NCI-H510A treated with DMSO at 0.1 percent for 48 hours (cell line): Measurements from ENCODE around the gene ZBTB24.
"Not testable (repeated sequence)": the region's sequence is repeated elsewhere in the genome, so short reads cannot be mapped to it uniquely, and the experiment has no call there.

ENCODE experiments used
- DNase-seq: peaks from one replicate; lab custom pipeline; 2025; lab: John Stamatoyannopoulos, UW

Gene ZBTB24

DNA sequence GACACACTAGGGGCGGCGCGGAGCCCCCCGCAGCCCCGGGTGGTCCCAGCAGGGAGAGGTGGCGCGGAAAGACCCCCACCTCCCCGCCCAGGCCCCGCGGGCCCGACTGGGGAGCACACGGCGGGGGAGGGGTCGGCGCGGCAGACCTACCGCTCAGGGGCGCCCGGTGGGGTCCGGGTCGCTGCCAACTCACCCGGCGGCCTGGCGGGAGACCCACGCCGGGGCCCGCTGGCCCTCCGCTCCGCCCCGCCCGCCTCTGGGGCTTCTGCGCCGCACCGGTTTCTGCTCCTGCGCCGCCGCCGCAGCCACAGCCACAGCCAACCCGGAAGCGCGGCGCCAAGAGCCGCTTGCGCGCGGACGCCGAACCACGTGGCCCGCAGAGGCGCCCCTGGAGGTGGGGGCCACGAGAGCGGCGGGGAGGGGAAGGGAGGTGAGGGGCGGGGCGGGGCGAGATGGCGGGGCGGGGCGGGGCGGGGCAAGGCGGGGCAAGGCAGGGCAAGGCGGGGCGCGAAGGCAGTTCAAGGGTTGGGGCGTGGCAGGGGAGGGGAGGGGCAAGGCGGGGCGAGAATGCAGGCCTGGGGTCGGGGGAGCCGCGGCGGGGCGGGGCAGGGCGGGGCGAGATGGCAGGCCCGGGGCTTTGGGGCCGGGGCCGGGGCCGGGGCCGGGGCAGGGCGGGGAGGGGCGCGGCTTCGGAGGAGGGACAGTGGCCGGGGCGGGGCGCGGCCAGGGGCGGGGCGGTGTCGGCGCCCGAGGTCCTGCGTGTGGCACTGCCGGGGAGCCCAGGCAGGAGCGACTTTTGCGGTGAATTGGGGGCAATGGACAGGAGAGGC lies at the start of gene ZBTB24:
Gene ZBTB24, minus strand, starts transcription at position 315 of the 830 bp plus-strand sequence. CDS start 1,193 bp downstream, outside the sequence.
- DNase-seq = peak; percentile 36

DNA sequence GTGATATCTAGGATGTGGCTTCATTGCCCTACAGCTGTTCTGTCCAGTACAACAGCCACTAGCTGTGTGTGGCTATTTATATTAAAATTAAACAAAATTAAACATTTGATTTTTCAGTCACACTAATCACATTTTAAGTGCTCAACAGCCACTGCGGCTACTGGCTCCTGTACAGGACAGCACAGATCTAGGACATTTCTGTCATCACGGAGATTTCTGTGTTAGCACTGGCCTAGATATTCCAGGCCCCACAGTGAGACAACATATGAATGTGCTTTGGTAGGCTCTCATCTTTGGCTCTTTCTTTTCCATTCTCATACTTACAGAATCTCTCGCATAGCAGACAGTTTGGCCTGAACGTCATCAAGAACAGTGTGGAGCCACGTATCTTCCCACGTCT lies 48.4 kb upstream of the ZBTB24 start:
- no peak for DNase-seq

DNA sequence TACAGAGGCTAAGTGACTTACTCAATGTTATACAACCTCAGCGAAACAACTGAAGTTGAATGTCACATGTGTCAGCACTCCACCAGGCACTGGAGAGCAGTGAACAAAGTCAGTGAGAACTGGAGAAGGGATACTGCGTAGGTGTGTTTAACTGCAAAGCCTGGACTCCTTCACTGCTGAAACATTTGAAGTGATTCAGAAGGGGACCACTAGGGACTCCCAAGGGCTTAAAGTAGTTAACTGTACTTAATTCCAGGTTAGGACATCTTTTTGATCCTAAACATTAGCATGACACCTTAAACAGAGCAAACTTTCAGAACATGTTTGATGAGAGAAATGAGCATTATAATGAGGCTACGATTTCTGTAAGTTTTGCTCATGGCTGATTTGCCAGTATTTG lies 45.0 kb upstream of the ZBTB24 start:
- peak; percentile 0 for DNase-seq

DNA sequence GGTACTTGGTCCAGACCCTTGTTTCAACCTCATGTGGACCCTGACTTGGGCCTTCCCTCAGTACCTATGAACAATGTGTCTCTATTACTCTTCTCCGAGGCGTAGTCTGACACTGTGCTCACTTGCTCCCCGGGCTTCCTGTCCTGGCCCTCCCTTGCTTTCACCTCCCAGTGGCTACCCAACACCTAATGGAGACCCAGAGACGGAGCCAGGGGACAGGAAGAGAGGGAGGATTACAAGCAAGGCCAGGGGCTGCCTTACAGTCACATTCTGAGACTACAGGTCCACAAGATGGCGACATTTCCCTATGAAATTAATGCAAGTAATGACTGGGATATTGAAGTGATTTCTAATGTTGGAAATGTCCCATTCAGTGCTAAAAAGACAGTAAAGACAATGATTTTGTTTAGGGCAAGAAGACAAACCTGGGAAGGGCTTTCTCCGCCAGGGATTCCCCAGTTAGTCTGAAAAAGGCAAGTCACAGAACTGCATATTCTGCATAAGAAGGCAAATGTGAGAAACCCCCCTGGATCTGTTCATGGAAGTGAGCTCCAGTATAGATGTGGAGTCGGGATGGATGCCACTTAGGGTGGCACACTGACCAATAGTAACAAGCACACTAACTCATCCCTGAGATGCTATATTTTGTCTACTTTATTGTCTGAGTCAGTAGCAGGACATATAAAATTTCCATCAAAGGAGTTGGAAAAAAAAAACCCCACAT lies 44.0 kb upstream of the ZBTB24 start:
- DNase-seq = peak; percentile 6

DNA sequence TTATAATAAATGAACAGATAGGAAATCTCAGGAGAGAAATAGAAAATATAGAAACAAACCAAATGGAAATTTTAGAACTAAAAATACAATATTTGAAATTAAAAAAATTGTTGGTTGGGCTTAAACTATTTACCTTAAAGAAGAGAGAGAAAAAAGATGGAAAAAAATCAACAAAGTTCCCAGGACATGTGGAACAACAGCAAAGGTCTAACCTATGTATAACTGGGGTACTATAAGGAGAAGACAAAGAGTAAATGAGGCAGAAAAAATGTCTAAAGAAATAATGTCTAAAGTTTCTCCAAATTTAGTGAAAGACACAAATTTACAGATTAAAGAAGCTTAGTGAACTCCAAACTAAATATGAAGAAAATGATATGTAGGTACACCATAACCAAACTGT lies 41.1 kb upstream of the ZBTB24 start:
- no peak for DNase-seq

DNA sequence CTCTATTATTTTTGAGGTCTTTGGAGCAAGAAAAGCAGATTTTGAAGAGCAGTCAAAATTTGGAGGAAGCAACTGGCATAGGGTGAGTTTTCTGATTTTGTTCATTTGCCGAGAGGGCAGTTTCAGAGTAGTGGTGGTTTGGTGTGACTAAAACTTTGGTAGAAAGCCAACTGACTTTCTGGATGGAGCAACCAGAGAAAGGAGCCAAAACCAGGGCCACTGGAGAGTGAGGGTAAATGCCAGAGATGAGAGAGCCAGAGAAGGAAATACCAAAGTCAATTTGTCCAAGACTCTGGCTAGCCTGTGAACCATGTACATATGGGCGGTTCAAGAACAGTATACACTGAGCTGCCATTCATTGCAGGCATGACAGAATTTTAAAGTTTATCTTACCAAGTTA lies 40.5 kb upstream of the ZBTB24 start:
- DNase-seq = no peak

DNA sequence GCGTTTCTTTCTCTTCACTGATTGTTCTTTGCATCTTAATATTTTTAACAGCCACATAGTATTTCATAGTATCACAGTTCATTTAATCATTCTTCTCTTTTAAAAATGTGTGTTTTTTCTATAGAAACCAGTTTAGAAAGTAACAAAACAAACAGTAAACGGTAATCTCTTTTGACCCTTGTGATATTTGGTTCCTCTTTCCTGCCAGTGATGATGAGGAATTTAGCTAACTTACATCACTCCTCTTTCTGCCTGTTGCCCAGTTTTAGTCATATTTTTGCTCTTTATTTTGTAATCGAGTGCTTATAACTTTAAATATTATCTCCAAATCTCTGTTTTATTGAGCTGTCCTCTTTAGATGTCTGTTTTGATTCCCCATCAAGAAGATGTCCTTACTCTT lies 38.1 kb upstream of the ZBTB24 start:
- no peak for DNase-seq

DNA sequence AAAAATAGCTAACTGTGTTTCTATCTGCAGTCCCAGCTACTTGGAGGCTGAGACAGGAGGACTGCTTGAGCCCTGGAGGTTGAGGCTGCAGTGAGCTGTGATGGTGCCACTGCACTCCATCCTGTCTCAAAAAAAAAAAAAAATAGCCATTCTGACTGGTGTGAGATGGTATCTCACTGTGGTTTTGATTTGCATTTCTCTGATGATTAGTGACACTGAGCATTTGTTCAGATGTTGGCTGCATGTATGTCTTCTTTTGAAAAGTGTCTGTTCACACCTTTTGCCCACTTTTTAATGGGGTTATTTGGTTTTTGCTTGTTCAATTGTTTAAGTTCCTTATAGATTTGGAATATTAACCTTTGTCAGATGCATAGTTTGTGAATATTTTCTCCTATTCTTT lies 36.6 kb upstream of the ZBTB24 start:
- DNase-seq = not testable (repeated sequence)

DNA sequence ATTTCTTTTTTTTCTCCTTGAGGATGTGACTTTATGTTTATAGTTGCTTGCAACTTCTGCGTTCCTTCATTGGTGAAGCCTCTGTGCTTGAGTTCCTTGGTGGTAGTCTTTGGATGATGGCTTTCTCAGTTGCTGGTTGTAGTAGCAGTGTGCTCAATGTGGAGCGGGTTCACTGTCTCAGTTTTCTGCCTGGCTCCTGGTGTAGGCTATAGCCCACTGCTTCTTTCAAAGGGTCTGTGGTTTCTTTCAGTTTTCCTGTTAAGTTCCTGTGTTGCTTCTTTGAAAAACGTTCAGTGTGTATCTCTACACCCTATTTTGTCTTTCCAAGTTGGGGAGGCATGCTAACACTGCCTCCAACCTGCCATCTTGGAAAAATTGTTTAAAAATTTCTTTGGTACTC lies 33.9 kb upstream of the ZBTB24 start:
- no peak for DNase-seq

DNA sequence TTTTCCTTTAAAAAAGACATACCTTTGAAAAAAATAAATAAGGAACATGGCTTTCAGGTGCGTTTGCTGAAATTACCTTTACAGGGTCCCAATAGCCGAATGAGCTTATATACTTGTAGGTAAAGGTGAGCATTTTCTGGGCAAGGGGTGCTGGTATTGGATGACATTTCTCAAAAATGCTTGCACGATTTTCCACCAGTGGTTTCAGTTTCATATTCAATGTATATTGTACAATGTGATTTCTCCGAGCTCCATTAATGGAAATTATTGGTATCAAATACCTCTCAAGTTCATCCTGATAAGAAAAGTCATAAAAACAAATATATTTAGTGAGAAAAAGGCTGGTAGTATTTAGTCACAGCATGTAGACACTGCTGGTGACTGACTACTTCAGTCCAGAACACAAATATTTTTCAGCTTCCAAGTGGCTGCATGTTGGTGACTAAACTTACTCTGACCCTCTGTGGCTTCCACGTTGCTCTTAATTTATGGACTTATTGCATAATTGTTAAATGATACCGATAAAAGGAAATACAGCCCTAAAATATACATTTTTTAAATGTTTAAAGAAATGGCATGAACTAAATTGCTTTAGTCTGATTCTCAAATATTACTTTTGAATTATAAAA lies 32.9 kb upstream of the ZBTB24 start:
- DNase-seq = no peak

DNA sequence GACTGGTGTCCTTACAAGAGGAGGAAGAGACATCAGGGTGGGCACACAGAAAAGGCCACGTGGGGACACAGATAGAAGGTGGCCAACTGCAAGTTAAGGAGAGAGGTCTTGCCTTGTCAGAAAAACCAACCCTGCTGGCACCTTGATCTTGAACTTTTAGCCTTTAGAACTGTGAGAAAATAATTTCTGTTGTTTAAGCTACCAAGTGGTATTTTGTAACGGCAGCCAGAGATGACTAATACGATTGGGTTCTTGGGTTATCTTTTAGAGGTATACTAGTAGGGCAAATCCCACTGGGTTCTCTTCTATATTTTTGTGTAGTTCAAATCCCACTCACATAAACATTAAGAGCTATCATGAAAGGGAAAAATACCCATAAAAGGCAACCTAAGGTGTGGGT lies 31.9 kb upstream of the ZBTB24 start:
- no peak for DNase-seq

DNA sequence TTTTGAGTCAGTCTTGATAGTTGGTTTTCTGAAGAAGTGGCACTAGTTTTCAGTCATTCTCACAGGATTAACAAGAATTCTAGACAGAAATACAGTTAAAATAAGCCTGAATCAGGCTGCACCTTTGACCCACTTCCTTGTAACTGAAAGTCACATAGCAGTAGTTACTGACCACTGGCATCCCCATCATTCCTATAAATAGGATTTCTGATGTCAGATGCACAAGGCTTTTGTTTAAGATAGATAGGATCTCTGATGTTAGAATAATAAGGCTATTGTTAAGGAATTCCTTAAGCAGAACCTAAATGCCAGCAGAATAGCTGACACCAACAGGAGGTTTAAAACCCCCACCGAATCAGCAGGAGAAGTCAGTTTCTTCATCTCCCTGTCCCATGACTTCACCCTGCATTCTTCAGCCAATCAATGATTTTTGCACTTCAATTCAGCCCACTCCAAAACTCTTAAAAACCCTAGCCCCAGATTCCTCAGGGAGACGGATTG lies 30.6 kb upstream of the ZBTB24 start:
- no peak for DNase-seq

DNA sequence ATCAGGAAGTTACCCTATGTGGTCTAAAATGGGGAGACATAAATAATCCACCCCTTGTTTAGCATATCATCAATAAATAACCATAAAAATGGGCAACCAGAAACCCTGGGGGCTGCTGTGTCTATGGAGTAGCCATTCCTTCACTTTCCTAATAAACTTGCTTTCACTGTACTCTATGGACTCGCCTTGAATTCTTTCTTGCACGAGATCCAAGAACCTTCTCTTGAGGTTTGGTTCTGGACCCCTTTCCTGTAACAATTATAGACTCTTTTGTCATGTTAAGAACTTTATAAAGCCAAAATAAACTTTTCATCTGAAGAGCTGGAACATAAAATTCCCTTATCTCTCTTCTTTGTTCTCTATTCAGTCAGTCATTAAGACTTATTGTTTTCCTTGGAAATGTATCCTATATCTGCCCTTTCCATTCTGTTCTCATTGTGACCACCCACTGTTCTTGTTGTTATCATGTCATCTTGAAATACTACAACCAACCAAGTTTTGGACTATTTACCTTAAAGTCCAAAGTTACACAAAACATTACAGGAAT lies 29.3 kb upstream of the ZBTB24 start:
- no peak for DNase-seq

DNA sequence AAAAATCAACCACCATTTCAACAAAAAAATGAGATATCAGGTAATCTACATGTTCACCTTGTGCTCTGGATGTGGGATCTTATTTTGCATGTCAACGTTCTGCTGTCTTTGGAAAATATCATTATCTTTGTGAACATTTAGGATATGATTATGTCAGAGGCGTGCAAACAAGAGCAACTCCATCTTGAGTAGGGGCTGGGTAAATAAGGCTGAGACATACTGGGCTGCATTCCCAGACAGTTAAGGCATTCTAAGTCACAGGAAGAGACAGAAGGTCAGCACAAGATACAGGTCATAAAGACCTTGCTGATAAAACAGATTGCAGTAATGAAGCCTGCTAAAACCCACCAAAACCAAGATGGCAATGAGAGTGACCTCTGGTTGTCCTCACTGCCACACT lies 28.8 kb upstream of the ZBTB24 start:
- DNase-seq = no peak

DNA sequence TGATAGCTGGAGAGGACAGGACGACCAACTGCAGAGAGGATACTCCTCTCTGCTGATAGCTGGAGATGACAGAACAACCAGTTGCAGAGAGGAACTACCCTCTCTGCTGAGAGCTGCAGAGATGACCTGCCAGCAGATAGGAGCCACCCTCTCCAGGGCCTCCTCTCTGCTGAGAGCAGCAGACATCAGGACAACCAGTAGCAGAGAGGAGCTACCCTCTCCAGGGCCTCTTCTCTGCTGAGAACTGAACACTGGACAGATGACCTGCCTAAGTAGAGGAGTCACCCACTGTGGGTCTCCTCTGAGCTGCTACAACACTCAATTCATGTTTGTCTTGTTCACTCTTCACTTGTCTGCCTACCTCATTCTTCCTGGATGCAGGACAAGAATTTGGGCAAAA lies 27.3 kb upstream of the ZBTB24 start:
- DNase-seq = no peak

DNA sequence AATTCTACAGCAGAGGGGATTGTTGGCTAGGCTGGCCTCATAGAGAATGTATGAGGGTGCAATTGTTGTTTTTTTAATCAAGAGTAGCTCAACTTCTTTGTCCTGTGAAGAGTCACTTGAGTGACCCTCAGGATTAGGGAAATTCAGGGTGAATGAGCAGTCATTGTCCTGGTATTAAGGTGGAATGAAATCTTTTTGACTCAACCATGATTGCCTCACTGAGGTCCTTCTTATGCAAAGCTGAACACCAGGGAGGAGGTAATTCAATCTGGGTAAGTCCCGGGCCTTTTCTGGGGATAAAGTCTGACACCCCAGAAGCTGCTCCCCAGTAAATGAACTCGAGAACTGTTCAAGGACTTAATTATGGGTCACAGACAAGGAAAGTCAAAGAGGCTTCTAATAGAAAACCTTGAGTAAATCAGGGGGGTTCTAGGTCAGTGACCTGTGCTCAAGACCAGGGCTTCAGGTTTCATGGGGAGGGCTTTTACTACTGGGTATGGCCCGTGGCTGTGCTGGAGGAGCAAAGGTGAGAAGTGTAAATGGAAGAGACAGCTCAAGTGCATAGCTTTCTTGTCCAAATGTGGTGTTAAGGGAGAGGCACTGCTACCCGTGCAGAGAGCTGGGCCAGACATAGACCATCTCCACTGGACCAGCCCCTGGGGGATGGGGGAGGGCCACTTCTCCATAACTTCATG lies 25.3 kb upstream of the ZBTB24 start:
- DNase-seq = no peak

DNA sequence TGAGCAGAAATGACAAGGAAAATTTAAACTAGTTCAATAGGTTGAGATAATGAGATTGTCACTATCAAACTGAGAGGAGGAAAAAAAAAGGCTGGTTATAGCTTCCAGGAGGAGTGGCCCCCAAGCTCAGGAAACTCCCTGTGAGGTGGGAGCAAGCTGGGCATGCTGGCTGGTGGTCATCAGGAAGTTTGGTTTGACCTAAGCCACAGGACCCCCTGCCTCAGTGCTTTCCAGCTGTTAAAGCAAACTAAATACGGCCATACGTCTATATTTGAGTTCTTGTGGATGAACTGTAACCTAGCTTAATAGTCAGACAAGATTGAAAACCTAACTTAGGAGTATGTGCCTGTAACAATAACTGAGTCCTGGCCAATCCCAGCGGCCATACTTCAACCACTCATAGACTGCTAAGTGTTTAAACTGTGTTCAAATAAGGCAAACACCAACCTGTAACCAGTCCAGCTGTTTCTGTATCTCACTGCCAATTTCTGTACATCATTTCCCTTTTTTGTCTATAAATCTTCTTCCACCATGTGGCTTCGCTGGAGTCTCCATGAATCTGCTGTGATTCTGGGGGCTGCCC lies 24.6 kb upstream of the ZBTB24 start:
- DNase-seq = no peak

DNA sequence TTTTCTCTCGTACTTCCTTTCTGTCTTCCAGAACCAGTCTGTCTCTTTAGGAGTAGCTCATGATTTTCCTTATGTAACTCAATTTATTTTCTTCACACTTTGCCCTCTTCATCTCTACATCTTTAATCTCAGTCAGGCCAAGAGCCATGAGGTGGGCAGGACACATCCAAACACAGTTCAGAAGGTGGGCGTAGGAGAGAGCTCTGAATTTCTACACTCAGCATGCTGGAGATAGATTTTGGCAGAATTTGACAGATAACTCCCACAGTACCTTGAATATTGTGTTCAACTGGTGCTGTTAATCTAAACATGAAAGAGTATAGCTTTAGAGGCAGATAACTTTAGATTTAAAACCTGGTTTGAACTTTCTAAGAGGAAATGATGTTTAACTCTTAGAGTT lies 23.8 kb upstream of the ZBTB24 start:
- no peak for DNase-seq

DNA sequence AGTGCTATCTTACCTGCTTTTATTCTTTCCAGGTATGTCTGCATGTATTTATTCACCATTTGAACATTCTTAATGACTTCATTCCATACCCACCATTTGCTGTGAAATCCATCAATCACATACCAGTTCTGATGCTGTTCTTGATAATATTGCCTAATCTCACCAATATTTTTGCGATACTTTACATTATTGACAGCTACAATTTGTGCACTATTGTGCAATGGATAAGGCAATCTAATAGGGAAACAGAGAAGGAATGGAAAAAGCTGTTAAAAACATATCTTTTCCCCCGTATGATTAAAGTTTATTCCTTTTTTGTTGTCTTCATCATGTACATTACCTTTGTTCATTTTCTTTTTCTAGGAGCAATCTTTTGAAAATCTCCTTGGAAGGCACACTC lies 23.3 kb upstream of the ZBTB24 start:
- no peak for DNase-seq

DNA sequence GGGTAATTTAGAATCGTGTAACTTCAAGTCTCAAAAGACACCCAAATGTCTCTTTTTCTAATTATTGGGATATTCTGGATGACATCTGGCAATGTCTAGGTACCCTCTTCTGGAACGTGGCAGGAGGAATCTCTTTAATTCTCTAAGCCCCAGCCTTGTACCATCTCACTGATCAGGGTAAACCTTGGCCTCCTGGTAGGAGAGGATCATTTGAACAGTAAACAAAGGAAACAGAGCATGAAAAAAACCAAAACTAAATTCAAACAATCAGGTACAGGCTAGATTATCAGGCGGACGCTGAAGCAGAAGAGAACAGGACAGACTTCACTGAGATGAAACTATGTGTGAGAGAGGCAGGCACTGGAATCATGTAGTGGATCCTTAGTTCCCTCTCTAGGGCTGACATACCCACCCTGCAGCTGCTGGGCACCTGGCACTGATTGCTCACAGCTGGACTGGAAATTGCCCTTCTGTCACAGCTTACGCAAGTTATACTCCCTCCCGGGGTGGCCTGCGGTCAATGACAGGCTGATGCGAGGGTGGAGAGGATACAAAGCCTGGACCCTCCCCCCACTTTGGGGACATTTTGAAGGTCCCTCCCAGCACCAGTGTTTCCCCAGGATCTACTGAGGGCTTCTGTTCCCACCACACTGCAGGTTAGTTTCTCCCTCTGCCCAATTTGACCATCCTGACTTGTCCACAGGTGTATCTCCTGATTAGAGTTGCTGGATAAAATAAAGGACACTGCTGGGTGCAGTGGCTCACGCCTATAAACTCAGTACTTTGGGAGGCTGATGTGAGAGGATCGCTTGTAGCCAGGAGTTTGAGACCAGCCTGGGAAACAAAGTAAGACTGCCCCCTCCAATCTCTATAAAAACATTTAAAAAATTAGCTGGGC lies 20.6 kb upstream of the ZBTB24 start:
- DNase-seq = no peak

DNA sequence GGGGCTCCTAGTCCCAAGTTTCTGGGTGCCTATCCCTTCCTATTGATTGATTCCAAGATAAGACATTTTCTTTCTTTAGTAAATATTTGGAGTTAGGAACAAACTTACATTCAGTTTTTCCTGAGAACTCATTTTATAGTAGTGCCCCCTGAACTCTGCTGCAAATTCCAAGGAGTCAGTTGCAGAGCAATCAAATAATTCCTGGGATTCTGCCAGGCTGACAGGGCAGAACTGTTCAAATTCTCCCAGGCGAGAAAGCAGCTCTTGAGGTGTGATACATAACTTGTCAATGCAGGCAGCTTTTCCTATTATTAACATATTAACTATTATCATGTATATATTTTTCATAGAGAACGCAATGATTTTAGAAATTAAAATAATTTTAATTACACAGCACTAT lies 15.9 kb upstream of the ZBTB24 start:
- DNase-seq = no peak
